ENCODE measurements around the gene CLCN3. TPM values are rescaled to one million over a fixed set of nuclear protein-coding genes. Genes with fewer than 3 reads are reported as not detected.
"Not testable (repeated sequence)": the region's sequence is repeated elsewhere in the genome, so short reads cannot be mapped to it uniquely, and the experiment has no call there.

The CLCN3 gene
- total RNA-seq, 2 donors from 2014 or later, result 18.4 to 27.3 TPM

- H3K4me1 Mint-ChIP-seq, result peaks cover 11% of the 10 kb centered on the region
- ATAC-seq, result no peak
- no peaks in the 10 kb centered on the region for H3K9me3 ChIP-seq (ENCODE audit: control insufficient read depth, low read length, poor library complexity, severe bottlenecking)
- peaks cover 8% of the 10 kb centered on the region for H3K27me3 Mint-ChIP-seq
- H3K4me3 Mint-ChIP-seq, result no peak overlapping the region
- no peaks in the 10 kb centered on the region for H3K36me3 Mint-ChIP-seq (ENCODE audit: low read depth)
- H3K27ac Mint-ChIP-seq, result peak overlapping the region; percentile 49
- DNase-seq, result no peak
These were observed 141.5 kb downstream of the CLCN3 start for GRCh38 chr4:169761846-169762245.

- H3K36me3 Mint-ChIP-seq (ENCODE audit: low read depth), result no peaks in the 10 kb centered on the region
- no peak overlapping the region for H3K4me3 Mint-ChIP-seq
- peaks cover 10% of the 10 kb centered on the region for H3K27me3 Mint-ChIP-seq
- peaks cover 2% of the 10 kb centered on the region for H3K4me1 Mint-ChIP-seq
- DNase-seq, result no peak
- H3K27ac Mint-ChIP-seq, result no peak overlapping the region
- H3K9me3 ChIP-seq (ENCODE audit: control insufficient read depth, low read length, poor library complexity, severe bottlenecking), result no peaks in the 10 kb centered on the region
- no peak for ATAC-seq
These were observed 145.5 kb downstream of the CLCN3 start for GRCh38 chr4:169765835-169766234.

GRCh38 chr4:169766741-169767140, 146.4 kb downstream of the CLCN3 start:
- peaks cover 14% of the 10 kb centered on the region for H3K27me3 Mint-ChIP-seq
- DNase-seq (no peak), ATAC-seq (no peak)
- H3K9me3 ChIP-seq (ENCODE audit: control insufficient read depth, low read length, poor library complexity, severe bottlenecking), result no peaks in the 10 kb centered on the region
- H3K4me3 Mint-ChIP-seq, result no peak overlapping the region
- H3K36me3 Mint-ChIP-seq (ENCODE audit: low read depth), result no peaks in the 10 kb centered on the region
- peaks cover 2% of the 10 kb centered on the region for H3K4me1 Mint-ChIP-seq
- no peak overlapping the region for H3K27ac Mint-ChIP-seq

- DNase-seq (no peak), ATAC-seq (no peak)
- Mint-ChIP-seq H3K4me1 (peaks cover 2% of the 10 kb centered on the region), H3K36me3 (ENCODE audit: low read depth) (peaks cover 2% of the 10 kb centered on the region), H3K27me3 (peaks cover 23% of the 10 kb centered on the region), H3K27ac (no peak overlapping the region), H3K4me3 (no peak overlapping the region)
- no peaks in the 10 kb centered on the region for H3K9me3 ChIP-seq (ENCODE audit: control insufficient read depth, low read length, poor library complexity, severe bottlenecking)
These were observed 148.0 kb downstream of the CLCN3 start for GRCh38 chr4:169768385-169768784.

GRCh38 chr4:169770416-169770815, 150.0 kb downstream of the CLCN3 start:
- no peak overlapping the region for H3K27ac Mint-ChIP-seq
- ATAC-seq (no peak), DNase-seq (no peak)
- H3K36me3 Mint-ChIP-seq (ENCODE audit: low read depth), result peaks cover 2% of the 10 kb centered on the region
- H3K27me3 Mint-ChIP-seq, result peaks cover 32% of the 10 kb centered on the region
- peaks cover 5% of the 10 kb centered on the region for H3K4me1 Mint-ChIP-seq
- no peak overlapping the region for H3K4me3 Mint-ChIP-seq
- H3K9me3 ChIP-seq (ENCODE audit: control insufficient read depth, low read length, poor library complexity, severe bottlenecking), result no peaks in the 10 kb centered on the region

- peaks cover 35% of the 10 kb centered on the region for H3K27me3 Mint-ChIP-seq
- not testable (repeated sequence) for H3K4me3 Mint-ChIP-seq; H3K9me3 ChIP-seq (ENCODE audit: control insufficient read depth, low read length, poor library complexity, severe bottlenecking); DNase-seq; H3K27ac Mint-ChIP-seq; ATAC-seq; H3K4me1 Mint-ChIP-seq; H3K36me3 Mint-ChIP-seq (ENCODE audit: low read depth)
These were observed 151.2 kb downstream of the CLCN3 start for GRCh38 chr4:169771556-169772080.

Other genes with a start within 250 kb of the CLCN3 start
- 10 to 100 TPM; 11.8 to 13.5 TPM for gene NEK1, start 8.0 kb upstream of the CLCN3 start, total RNA-seq
- 10 to 100 TPM in 1 of 2 donors, 1 to 10 TPM in 1; 7.8 to 10.4 TPM for gene HPF1, start 137.4 kb downstream of the CLCN3 start, total RNA-seq